ENCODE data around the gene DLAT.

DNA sequence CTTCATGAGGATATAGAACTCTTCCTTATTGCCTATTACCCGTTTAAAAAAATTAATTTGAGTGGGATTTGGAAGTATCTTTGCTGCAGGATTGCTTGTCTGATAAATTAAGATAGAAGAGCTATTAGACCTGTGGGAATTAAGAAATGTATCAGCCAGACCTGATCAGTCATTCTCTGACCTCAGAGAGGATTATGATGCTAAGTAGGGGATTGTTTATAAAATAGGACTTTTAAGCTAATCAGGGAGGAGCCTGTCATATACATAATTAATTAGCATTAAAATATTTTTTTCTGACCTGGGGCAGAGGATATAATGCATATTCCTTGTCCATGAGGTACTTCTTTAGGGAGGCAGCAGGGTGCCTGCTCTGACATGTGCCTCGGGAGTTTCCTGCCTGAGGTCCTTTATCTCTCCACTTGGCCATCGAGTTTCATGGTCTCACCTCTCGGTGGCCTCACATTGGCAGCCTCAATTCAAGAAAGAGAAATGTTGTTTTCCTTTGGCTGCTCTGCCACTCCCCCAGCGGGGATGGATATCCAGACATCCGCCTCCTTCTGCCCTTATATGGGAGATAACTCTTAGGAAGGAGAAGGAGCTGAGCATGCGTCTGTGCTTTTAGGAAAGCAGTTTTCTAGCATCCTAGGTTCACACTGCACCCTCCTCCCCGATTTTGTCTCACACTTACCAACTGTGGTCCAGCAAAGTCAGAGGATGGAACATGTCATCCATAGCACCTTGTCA is 47.0 kb upstream of the DLAT start:
- TF ChIP-seq ZFX (IDR thresholded peaks at IDR 0.05) = no peak
- TF ChIP-seq, protein P1, sequence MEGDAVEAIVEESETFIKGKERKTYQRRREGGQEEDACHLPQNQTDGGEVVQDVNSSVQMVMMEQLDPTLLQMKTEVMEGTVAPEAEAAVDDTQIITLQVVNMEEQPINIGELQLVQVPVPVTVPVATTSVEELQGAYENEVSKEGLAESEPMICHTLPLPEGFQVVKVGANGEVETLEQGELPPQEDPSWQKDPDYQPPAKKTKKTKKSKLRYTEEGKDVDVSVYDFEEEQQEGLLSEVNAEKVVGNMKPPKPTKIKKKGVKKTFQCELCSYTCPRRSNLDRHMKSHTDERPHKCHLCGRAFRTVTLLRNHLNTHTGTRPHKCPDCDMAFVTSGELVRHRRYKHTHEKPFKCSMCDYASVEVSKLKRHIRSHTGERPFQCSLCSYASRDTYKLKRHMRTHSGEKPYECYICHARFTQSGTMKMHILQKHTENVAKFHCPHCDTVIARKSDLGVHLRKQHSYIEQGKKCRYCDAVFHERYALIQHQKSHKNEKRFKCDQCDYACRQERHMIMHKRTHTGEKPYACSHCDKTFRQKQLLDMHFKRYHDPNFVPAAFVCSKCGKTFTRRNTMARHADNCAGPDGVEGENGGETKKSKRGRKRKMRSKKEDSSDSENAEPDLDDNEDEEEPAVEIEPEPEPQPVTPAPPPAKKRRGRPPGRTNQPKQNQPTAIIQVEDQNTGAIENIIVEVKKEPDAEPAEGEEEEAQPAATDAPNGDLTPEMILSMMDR (conservative IDR thresholded peaks at IDR 0.05) = no peak
